Mesendoderm (in vitro differentiated cells): ENCODE measurements around the gene BTBD1.
A peak's percentile ranks its signal among the peaks of the same experiment; 100 is the strongest.
"Not testable (repeated sequence)": the region's sequence is repeated elsewhere in the genome, so short reads cannot be mapped to it uniquely, and the experiment has no call there.

Experiments
- DNase-seq: peaks from one replicate; pipeline ENCODE4 v3.0.0; 2013
- H2AK5ac ChIP-seq: 2 replicates; pipeline ENCODE4 v1.6.1; 2013; ENCODE audit warnings: low read length, inconsistent platforms
- H2BK120ac ChIP-seq: 2 replicates; pipeline ENCODE4 v1.6.1; 2013; ENCODE audit warnings: low read depth, mild to moderate bottlenecking, low read length, moderate library complexity, mixed read lengths
- H2BK15ac ChIP-seq: replicated peaks from 2 replicates; pipeline ENCODE4 v1.6.1; 2013; ENCODE audit warnings: low read depth, mild to moderate bottlenecking, moderate library complexity
- H2BK5ac ChIP-seq: 2 replicates; pipeline ENCODE4 v1.6.1; 2013; ENCODE audit warnings: low read length, inconsistent platforms
- H3K18ac ChIP-seq: 2 replicates; pipeline ENCODE4 v1.6.1; 2013; ENCODE audit warnings: mild to moderate bottlenecking, low read length, mixed read lengths
- H3K23ac ChIP-seq: one replicate; pipeline ENCODE4 v1.6.1; 2013; ENCODE audit warnings: low read length
- H3K27ac ChIP-seq: 2 replicates; pipeline ENCODE4 v1.5.1; 2013; ENCODE audit warnings: low read depth, mild to moderate bottlenecking, inconsistent platforms, low read length, moderate library complexity
- H3K27me3 ChIP-seq: 2 replicates; pipeline ENCODE4 v1.6.1; 2013; ENCODE audit warnings: low read length, control low read depth, mild to moderate bottlenecking, inconsistent platforms; ENCODE audit not compliant: insufficient read depth, poor library complexity
- H3K36me3 ChIP-seq: 2 replicates; pipeline ENCODE4 v1.6.1; 2013; ENCODE audit warnings: low read length, inconsistent platforms; ENCODE audit not compliant: control insufficient read depth, insufficient read depth
- H3K4ac ChIP-seq: one replicate; pipeline ENCODE4 v1.6.1; 2013; ENCODE audit warnings: low read depth, mild to moderate bottlenecking, low read length, moderate library complexity
- H3K4me1 ChIP-seq: 2 replicates; pipeline ENCODE4 v1.6.1; 2013; ENCODE audit warnings: low read depth, low read length, inconsistent platforms; ENCODE audit not compliant: control insufficient read depth
- H3K4me2 ChIP-seq: 2 replicates; pipeline ENCODE4 v1.6.1; 2013; ENCODE audit warnings: low read length
- H3K4me3 ChIP-seq: 2 replicates; pipeline ENCODE4 v1.5.1; 2013; ENCODE audit warnings: mild to moderate bottlenecking, low read length
- H3K56ac ChIP-seq: one replicate; pipeline ENCODE4 v1.6.1; 2013; ENCODE audit warnings: low read length
- H3K79me1 ChIP-seq: 2 replicates; pipeline ENCODE4 v1.6.1; 2013; ENCODE audit warnings: low read length, inconsistent platforms
- H3K79me2 ChIP-seq: 2 replicates; pipeline ENCODE4 v1.6.1; 2013; ENCODE audit warnings: mild to moderate bottlenecking, low read length; ENCODE audit not compliant: control insufficient read depth, insufficient read depth
- H3K9ac ChIP-seq: 2 replicates; pipeline ENCODE4 v1.6.1; 2013; ENCODE audit warnings: low read length, inconsistent platforms
- H4K5ac ChIP-seq: one replicate; pipeline ENCODE4 v1.6.1; 2013; ENCODE audit warnings: low read length
- H4K8ac ChIP-seq: one replicate; pipeline ENCODE4 v1.6.1; 2013; ENCODE audit warnings: low read depth, mild to moderate bottlenecking, control low read depth, low read length, moderate library complexity
- WGBS: extraction: QIAGEN DNeasy Blood & Tissue Kit; methylation state at CpG from one replicate; pipeline ENCODE4 v1.1.7; 2013; ENCODE audit warnings: low lambda C conversion rate, missing lambda C conversion rate; ENCODE audit not compliant: insufficient coverage; ENCODE audit errors: extremely low coverage; 5-methylcytosine and 5-hydroxymethylcytosine counted together

Gene BTBD1

GRCh38 chr15:83044156-83044555 lies 22.9 kb downstream of the BTBD1 start:
- Histone ChIP-seq H2BK5ac (no peak overlapping the region), H3K4me3 (no peak overlapping the region), H3K4me2 (no peak overlapping the region), H3K18ac (no peak overlapping the region), H3K27ac (no peak overlapping the region), H3K9ac (no peak overlapping the region), H4K8ac (no peak overlapping the region), H3K79me1 (peaks cover 11% of the 10 kb centered on the region), H3K23ac (no peak overlapping the region), H3K4me1 (no peaks in the 10 kb centered on the region), H2AK5ac (no peak overlapping the region), H3K79me2 (peaks cover 14% of the 10 kb centered on the region), H3K27me3 (no peaks in the 10 kb centered on the region), H2BK120ac (no peak overlapping the region), H4K5ac (no peak overlapping the region), H3K36me3 (no peaks in the 10 kb centered on the region), H3K56ac (no peak overlapping the region), H3K4ac (no peak overlapping the region), H2BK15ac (no peak overlapping the region)
- no CpG with 5 or more reads among the region's 12 CpGs for WGBS
- DNase-seq, result no peak

DNA sequence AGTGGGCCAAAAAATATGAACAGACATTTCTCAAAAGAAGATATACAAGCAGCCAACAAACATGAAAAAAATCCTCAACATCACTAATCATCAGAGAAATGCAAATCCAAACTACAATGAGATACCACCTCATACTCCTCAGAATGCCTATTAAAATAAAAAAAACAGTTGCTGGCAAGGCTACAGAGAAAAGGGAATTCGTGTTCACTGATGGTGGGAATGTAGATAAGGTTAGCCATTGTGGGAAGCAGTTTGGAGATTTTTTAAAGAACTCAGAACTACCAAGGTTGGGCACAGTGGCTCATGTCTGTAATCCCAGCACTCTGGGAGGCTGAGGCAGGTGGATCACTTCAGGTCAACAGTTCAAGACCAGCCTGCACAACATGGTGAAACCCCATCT lies 27.8 kb downstream of the BTBD1 start:
- no peak overlapping the region for H3K27ac ChIP-seq
- no CpG with 5 or more reads among the region's 1 CpG for WGBS
- H3K9ac ChIP-seq, result no peak overlapping the region
- no peak overlapping the region for H3K23ac ChIP-seq
- H3K79me2 ChIP-seq, result peaks cover 13% of the 10 kb centered on the region
- DNase-seq, result no peak
- H2BK120ac ChIP-seq, result no peak overlapping the region
- H3K18ac ChIP-seq, result no peak overlapping the region
- H2BK5ac ChIP-seq, result no peak overlapping the region
- H3K4me1 ChIP-seq, result no peaks in the 10 kb centered on the region
- no peak overlapping the region for H3K4ac ChIP-seq
- H3K36me3 ChIP-seq, result no peaks in the 10 kb centered on the region
- H2BK15ac ChIP-seq, result no peak overlapping the region
- no peak overlapping the region for H3K56ac ChIP-seq
- no peak overlapping the region for H4K5ac ChIP-seq
- H3K79me1 ChIP-seq, result peaks cover 2% of the 10 kb centered on the region
- no peaks in the 10 kb centered on the region for H3K27me3 ChIP-seq
- H2AK5ac ChIP-seq, result no peak overlapping the region
- H3K4me3 ChIP-seq, result no peak overlapping the region
- H3K4me2 ChIP-seq, result no peak overlapping the region
- no peak overlapping the region for H4K8ac ChIP-seq

GRCh38 chr15:83036253-83036652 lies 30.8 kb downstream of the BTBD1 start:
- no peak overlapping the region for H2BK15ac ChIP-seq
- no peak overlapping the region for H3K9ac ChIP-seq
- no peaks in the 10 kb centered on the region for H3K36me3 ChIP-seq
- DNase-seq, result no peak
- no peak overlapping the region for H4K5ac ChIP-seq
- H2BK120ac ChIP-seq, result no peak overlapping the region
- H3K4ac ChIP-seq, result no peak overlapping the region
- H3K56ac ChIP-seq, result no peak overlapping the region
- no peak overlapping the region for H3K23ac ChIP-seq
- no peak overlapping the region for H3K27ac ChIP-seq
- H3K79me2 ChIP-seq, result peaks cover 16% of the 10 kb centered on the region
- H3K79me1 ChIP-seq, result no peaks in the 10 kb centered on the region
- no peak overlapping the region for H3K18ac ChIP-seq
- WGBS, result no CpG with 5 or more reads among the region's 6 CpGs
- H3K4me2 ChIP-seq, result no peak overlapping the region
- no peak overlapping the region for H2AK5ac ChIP-seq
- H4K8ac ChIP-seq, result no peak overlapping the region
- H2BK5ac ChIP-seq, result no peak overlapping the region
- H3K27me3 ChIP-seq, result no peaks in the 10 kb centered on the region
- no peak overlapping the region for H3K4me3 ChIP-seq
- no peaks in the 10 kb centered on the region for H3K4me1 ChIP-seq

DNA sequence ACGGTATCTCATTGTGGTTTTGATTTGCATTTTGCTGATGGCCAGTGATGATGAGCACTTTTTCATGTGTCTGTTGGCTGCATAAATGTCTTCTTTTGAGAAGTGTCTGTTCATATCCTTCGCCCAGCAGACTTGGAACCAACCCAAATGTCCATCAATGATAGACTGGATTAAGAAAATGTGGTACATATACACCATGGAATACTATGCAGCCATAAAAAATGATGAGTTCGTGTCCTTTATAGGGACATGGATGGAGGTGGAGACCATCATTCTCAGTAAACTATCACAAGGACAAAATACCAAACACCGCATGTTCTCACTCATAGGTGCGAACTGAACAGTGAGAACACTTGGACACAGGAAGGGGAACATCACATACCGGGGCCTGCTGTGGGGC lies 35.8 kb downstream of the BTBD1 start:
- not testable (repeated sequence) for H3K36me3 ChIP-seq
- WGBS, result no CpG with 5 or more reads among the region's 6 CpGs

GRCh38 chr15:83030021-83030420 lies 37.0 kb downstream of the BTBD1 start:
- no CpG with 5 or more reads among the region's 8 CpGs for WGBS
- Histone ChIP-seq H3K79me1 (no peaks in the 10 kb centered on the region), H3K4me3 (no peak overlapping the region), H3K4ac (no peak overlapping the region), H2BK5ac (no peak overlapping the region), H3K36me3 (no peaks in the 10 kb centered on the region), H2AK5ac (no peak overlapping the region), H3K79me2 (peaks cover 3% of the 10 kb centered on the region), H4K5ac (no peak overlapping the region), H3K23ac (no peak overlapping the region), H4K8ac (no peak overlapping the region), H3K56ac (no peak overlapping the region), H2BK15ac (no peak overlapping the region), H3K18ac (no peak overlapping the region), H2BK120ac (no peak overlapping the region), H3K4me1 (no peaks in the 10 kb centered on the region), H3K27ac (no peak overlapping the region), H3K27me3 (no peaks in the 10 kb centered on the region), H3K9ac (no peak overlapping the region), H3K4me2 (no peak overlapping the region)
- DNase-seq, result peak; percentile 87

More for the DNA sequence above, 35.8 kb downstream of the BTBD1 start:
- not testable (repeated sequence) for H2AK5ac ChIP-seq, H4K5ac ChIP-seq, H2BK5ac ChIP-seq, H2BK120ac ChIP-seq, H3K4ac ChIP-seq, DNase-seq, H3K23ac ChIP-seq, H3K56ac ChIP-seq, H3K27ac ChIP-seq, H3K4me1 ChIP-seq, H3K79me1 ChIP-seq, H3K27me3 ChIP-seq, H3K79me2 ChIP-seq, H2BK15ac ChIP-seq, H3K9ac ChIP-seq, H3K18ac ChIP-seq, H4K8ac ChIP-seq, H3K4me2 ChIP-seq, H3K4me3 ChIP-seq

GRCh38 chr15:83018436-83018835 lies 48.6 kb downstream of the BTBD1 start:
- H3K9ac ChIP-seq, result no peak overlapping the region
- H3K79me1 ChIP-seq, result no peaks in the 10 kb centered on the region
- no peaks in the 10 kb centered on the region for H3K79me2 ChIP-seq
- H3K4me1 ChIP-seq, result no peaks in the 10 kb centered on the region
- H2AK5ac ChIP-seq, result no peak overlapping the region
- H3K4me2 ChIP-seq, result no peak overlapping the region
- H3K23ac ChIP-seq, result no peak overlapping the region
- no peak overlapping the region for H2BK5ac ChIP-seq
- H4K8ac ChIP-seq, result no peak overlapping the region
- peaks cover 2% of the 10 kb centered on the region for H3K36me3 ChIP-seq
- no peak for DNase-seq
- no peak overlapping the region for H2BK120ac ChIP-seq
- no peak overlapping the region for H3K18ac ChIP-seq
- H4K5ac ChIP-seq, result no peak overlapping the region
- no CpG with 5 or more reads among the region's 2 CpGs for WGBS
- no peak overlapping the region for H2BK15ac ChIP-seq
- no peak overlapping the region for H3K56ac ChIP-seq
- no peaks in the 10 kb centered on the region for H3K27me3 ChIP-seq
- H3K4me3 ChIP-seq, result no peak overlapping the region
- H3K27ac ChIP-seq, result no peak overlapping the region
- no peak overlapping the region for H3K4ac ChIP-seq
